SIG-M5 treated with dmso at 0.1 percent for 504 hours (cell line): Measurements from ENCODE around the gene TMEM129.
"Not testable (repeated sequence)": the region's sequence is repeated elsewhere in the genome, so short reads cannot be mapped to it uniquely, and the experiment has no call there.

ENCODE experiments used
- DNase-seq: peaks from one replicate; lab custom pipeline; 2025; ENCODE audit not compliant: unreplicated experiment; lab: John Stamatoyannopoulos, UW

Gene TMEM129

GRCh38 chr4:1701671-1702070 is 19.5 kb downstream of the TMEM129 start:
- peak; percentile 49 for DNase-seq

- no peak for DNase-seq
Measured at GRCh38 chr4:1695913-1696312, 25.2 kb downstream of the TMEM129 start.

- DNase-seq = peak; percentile 63
Measured at GRCh38 chr4:1693131-1693896, 27.8 kb downstream of the TMEM129 start.

- no peak for DNase-seq
Measured at GRCh38 chr4:1691737-1692373, 29.3 kb downstream of the TMEM129 start.

GRCh38 chr4:1690698-1691097 is 30.4 kb downstream of the TMEM129 start:
- DNase-seq = no peak

- no peak for DNase-seq
Measured at GRCh38 chr4:1686440-1687036, 34.6 kb downstream of the TMEM129 start.

GRCh38 chr4:1685235-1686150 is 35.6 kb downstream of the TMEM129 start:
- no peak for DNase-seq

GRCh38 chr4:1684506-1685234 is 36.5 kb downstream of the TMEM129 start:
- no peak for DNase-seq

GRCh38 chr4:1683736-1684505 is 37.2 kb downstream of the TMEM129 start, which contains the start of gene FAM53A:
TSS of gene FAM53A (minus strand) at chr4:1684313. CDS start at chr4:1668741, 15,572 bp downstream.
- peak; percentile 65 for DNase-seq

GRCh38 chr4:1683261-1683735 is 37.8 kb downstream of the TMEM129 start:
- peak; percentile 10 for DNase-seq

- DNase-seq = no peak
Measured at GRCh38 chr4:1682860-1683259, 38.3 kb downstream of the TMEM129 start.

- no peak for DNase-seq
Measured at GRCh38 chr4:1678244-1678643, 42.9 kb downstream of the TMEM129 start.

- no peak for DNase-seq
Measured at GRCh38 chr4:1676605-1677525, 44.3 kb downstream of the TMEM129 start.

- no peak for DNase-seq
Measured at GRCh38 chr4:1675802-1676137, 45.4 kb downstream of the TMEM129 start.

GRCh38 chr4:1675136-1675801 is 45.9 kb downstream of the TMEM129 start:
- DNase-seq = no peak

- DNase-seq = no peak
Measured at GRCh38 chr4:1674682-1675081, 46.4 kb downstream of the TMEM129 start.

GRCh38 chr4:1673671-1674070 is 47.5 kb downstream of the TMEM129 start:
- DNase-seq = no peak

GRCh38 chr4:1671011-1671410 is 50.1 kb downstream of the TMEM129 start:
- DNase-seq = not testable (repeated sequence)
